NCI-H1417 treated with DMSO at 0.1 percent for 48 hours (cell line): Measurements from ENCODE around the gene ITGB3.

ENCODE experiments used
- DNase-seq: peaks from one replicate; lab custom pipeline; 2025; lab: John Stamatoyannopoulos, UW

Gene ITGB3

DNA sequence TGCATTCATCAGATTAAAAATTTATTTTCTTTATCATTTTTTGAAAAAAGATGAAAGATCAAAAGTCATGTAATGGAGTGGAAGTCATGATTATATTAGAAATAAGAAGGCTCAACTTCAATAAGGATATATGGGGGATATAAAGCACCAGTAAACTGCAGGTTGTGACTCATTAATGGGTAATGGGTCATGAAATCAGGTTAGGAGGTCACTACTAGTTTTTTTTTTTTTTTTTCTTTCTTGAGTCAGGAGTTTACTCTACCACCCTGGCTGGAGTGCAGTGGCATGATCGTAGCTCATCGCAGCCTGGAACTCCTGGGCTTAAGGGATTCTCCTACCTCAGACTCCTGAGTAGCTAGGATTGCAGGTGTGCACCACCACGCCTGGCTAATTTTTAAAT, 84.4 kb downstream of the ITGB3 start:
- no peak for DNase-seq

DNA sequence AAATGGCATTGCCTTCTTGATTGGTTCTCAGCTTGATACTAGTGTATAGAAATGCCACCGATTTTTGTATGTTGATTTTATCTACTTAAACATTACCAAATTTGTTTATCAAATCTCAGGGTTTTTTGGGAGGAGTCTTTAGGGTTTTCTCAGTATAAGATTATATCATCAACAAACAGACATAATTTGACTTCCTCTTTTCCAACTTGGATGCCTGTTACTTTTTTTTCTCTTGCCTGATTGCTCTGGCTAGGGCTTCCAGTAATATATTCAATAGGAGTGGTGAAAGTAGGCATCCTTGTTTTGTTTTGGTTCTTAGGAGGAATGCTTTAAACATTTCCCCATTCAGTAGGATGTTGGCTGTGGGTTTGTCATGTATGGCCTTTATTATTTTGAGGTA, 99.2 kb downstream of the ITGB3 start:
- DNase-seq = no peak

DNA sequence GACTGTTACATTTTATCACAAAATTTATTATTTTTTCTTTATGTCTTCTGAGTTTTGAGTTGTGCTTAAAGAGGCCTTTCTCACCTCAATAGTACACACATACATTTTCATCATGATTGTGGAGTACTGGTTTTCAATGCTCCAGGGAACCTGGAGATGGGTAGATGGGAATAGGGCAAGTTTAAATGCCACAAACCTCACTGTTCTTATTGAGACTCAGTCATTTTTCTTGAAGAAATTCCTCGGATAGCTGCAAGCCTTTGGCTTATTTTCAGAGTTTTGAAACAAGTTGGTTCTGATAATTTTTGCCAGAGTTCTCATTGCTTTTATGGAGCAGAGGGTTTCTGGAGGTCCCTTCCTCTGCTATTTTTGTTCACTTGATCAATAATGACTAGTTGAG, 105.0 kb downstream of the ITGB3 start:
- DNase-seq = no peak
